LNCaP clone FGC (cell line): ENCODE results near the gene MAP3K3.
"Not testable (repeated sequence)": the region's sequence is repeated elsewhere in the genome, so short reads cannot be mapped to it uniquely, and the experiment has no call there.

Experiments
- DNase-seq: peaks from one replicate; pipeline ENCODE4 v3.0.0-alpha.2; 2011; ENCODE audit warnings: low read depth
- H3K4me3 ChIP-seq: 2 replicates; pipeline ENCODE4 v1.5.1; 2011; ENCODE audit warnings: mild to moderate bottlenecking, low read depth, low read length, control low read depth
- CTCF ChIP-seq: IDR thresholded peaks from 2 replicates; pipeline ENCODE4 v1.5.1; 2012; ENCODE audit warnings: mild to moderate bottlenecking; ENCODE audit not compliant: control insufficient read depth, insufficient read depth; ENCODE audit errors: extremely low read depth

MAP3K3 gene

DNA sequence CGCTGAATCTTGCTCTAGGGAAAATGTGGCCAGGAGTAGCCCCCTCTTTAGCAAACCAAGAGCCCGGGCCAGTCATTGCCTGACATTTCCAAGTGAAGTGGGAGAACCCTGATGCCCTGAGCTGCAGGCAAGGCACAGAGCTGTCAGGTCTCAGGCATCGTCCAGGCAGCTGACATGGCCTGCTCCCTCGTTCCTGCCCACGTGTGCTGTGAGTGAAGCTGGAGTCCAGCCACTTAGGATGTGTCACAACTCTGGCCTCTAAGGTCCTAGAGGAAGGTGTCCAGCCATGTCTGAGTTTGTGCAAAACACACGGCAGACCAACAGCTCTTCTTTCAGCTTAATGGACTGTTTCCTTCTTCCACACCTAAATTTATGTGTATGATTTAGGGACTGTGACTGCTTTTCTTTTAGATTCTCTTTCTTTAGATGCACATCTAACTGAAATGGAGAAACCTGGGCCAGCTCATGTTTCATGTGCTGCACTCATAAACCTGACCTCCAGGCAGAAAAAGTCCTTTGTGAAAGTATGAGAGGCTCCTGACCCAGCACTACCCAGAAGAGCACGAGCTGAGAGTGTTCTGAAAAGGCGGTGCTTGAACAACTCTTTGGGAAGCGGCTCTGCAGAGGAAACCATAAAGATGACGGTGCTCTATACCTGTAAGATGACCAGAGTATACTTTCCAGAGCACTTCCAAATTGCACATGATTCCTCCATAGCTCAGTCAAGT, 92.5 kb downstream of the MAP3K3 start:
- no peak overlapping the region for H3K4me3 ChIP-seq
- no peak for TF ChIP-seq CTCF
- DNase-seq, result no peak

DNA sequence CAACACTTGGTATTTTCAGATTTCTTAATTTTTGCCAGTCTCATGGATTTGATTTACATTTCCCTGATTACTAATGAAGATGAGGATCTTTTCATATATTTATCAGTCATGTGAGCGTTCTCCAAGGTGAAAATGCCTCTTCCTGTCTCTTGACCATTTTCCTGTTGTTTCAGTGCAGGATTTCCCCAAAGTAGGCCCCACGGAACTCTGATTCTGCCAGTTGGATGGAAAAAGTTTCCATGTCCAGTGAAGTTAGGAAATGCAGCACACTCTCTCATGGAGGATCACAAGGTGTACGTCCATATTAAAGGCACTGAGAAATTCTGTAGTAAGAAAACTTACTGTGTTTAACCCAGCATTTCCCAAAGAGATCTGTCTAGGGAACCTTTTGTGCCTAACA, 94.2 kb downstream of the MAP3K3 start:
- TF ChIP-seq CTCF, result no peak
- no peak overlapping the region for H3K4me3 ChIP-seq
- DNase-seq, result no peak

GRCh38 chr17:63718988-63719387, 96.8 kb downstream of the MAP3K3 start:
- DNase-seq, result no peak
- H3K4me3 ChIP-seq, result no peak overlapping the region
- no peak for TF ChIP-seq CTCF

GRCh38 chr17:63720194-63720593, 98.0 kb downstream of the MAP3K3 start:
- not testable (repeated sequence) for DNase-seq, H3K4me3 ChIP-seq

DNA sequence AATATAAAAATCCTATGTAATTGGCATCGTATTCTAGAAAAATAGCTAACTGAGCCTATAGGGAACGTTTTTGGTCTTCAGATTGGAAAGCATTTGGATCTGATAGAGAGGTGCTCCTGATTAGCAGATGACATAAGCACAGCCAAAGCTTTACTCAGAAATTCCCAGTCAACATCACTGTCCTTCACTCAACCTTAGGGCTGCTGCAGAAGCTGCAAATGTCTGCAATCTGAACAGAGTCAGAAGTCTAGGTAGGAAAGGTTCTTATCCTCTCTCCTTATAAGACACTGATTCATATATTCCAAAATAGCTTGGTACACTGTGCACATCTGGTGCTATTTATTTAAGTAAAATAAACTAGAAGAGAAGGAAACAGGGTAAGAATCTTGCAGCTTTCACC, 100.2 kb downstream of the MAP3K3 start:
- DNase-seq, result no peak
- H3K4me3 ChIP-seq, result no peak overlapping the region
- no peak for TF ChIP-seq CTCF

- no peak for DNase-seq
- H3K4me3 ChIP-seq, result no peak overlapping the region
- TF ChIP-seq CTCF, result no peak
These were observed 113.5 kb downstream of the MAP3K3 start for GRCh38 chr17:63735691-63736090.

DNA sequence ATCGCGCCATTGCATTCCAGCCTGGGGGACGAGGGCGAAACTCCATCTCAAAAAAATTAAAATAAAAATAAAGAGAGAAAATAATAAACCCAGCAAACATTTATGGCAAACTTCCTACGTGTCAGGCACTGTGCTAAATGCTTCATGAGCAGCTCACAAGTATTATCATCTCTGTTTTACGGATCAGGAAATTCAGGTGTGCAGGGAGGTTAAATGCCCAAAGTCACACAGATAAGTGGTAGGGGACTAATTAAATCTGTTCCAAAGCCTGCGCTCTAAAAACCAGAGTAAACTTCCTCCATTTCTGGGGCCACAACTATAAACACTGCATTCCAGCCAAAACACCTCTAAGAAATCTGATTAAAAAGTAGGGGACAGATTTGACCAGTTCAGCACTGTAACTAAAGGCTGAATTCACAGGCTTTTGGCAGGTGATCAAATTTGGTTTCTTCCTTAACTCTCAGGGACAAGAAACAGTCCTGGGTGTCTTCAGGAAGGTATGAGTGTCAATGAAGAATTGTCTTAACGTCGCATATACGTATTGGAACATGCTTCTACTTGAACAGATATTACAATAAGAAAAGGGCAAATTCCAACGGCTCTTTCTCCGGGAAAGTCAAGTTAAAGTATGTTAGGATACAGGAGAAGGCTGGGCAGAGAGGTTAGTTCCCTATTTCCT, 118.4 kb downstream of the MAP3K3 start:
- peak overlapping the region; percentile 83 for H3K4me3 ChIP-seq
- DNase-seq, result no peak
- TF ChIP-seq CTCF, result no peak
